Stimulated activated CD4-positive, alpha-beta T cell treated with anti-CD3 and anti-CD28 coated beads, Interleukin-15, amount 100 ng/mL, for 24 hours (primary cell): Measurements from ENCODE around the gene CHEK2.
"Not testable (repeated sequence)": the region's sequence is repeated elsewhere in the genome, so short reads cannot be mapped to it uniquely, and the experiment has no call there.

Source experiments
- DNase-seq: peaks from one replicate; pipeline ENCODE4 v3.0.0-alpha.2; 2020

Gene CHEK2

GRCh38 chr22:28741200-28741784 is 328 bp downstream of the CHEK2 start:
- no peak for DNase-seq

- DNase-seq, result not testable (repeated sequence)
Measured at GRCh38 chr22:28738876-28739275, 2.7 kb downstream of the CHEK2 start.

GRCh38 chr22:28737701-28738100 is 3.9 kb downstream of the CHEK2 start:
- no peak for DNase-seq

DNA sequence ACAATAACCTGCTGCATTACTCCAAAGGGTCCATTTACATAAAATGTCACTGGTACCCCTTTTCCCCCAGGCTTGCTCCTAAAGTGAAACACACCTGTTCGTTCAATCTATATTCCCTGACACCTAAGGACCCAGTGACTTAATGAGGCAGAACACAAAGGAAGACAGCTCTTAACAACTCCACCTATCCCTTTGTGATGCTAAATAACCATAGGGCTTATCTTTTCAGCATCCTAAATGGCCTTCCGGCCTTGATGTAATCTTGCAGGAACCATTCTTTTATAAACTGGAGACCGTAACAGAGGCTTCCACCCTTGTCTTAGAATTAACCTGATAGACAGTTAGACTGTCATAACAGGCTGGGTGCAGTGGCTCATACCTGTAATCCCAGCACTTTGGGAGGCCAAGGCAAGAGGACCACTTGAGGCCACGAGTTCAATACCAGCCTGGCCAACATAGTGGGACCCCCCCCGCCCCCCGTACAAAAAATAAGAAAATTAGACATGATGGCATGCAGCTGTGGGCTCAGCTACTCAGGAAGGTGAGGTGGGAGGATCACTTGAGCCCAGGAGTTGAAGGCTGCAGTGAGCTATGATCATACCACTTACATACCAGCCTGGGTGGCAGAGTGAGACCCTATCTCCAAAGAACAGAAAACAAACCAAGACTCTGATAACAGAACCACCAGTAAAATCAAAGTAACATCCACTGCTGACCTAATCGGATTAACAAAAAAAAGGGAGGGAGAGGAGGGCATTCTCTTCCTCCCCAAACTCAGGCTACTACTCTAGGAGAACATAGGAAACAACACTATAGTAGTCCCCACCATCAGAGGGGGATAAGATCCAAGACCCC is 5.1 kb downstream of the CHEK2 start:
- DNase-seq, result no peak

DNA sequence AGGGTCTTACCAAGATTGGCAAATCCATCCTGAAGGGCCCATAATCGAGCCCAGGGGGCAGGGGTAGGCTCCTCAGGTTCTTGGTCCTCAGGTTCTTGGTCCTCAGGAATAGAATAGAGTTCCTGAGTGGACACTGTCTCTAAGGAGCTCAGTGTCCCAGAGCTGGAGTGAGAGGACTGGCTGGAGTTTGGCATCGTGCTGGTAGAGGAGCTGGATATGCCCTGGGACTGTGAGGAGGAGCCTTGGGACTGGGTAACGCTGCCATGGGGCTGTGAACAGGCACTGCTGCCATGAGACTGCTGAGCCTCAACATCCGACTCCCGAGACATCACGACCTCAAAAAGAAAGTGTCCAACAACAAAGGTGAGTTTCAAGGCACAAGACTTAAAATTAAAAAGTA is 7.2 kb downstream of the CHEK2 start:
- no peak for DNase-seq

DNA sequence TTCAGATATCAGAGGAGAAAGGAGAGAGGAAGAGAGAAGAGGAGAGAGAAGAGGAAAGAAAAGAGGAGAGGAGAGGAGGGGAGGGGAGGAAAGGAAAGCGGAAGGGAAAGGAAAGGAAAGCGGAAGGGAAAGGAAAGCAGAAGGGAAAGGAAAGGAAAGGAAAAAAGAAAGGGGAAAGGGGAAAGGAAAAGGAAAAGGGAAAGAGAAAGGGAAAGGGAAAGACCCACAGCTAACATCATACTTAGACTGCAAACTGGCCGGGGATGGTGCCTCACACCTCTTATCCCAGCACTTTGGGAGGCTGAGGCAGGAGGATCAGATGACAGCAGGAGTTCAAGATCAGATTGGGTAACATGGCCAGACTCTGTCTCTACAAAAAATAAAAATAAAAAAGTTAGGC is 11.4 kb downstream of the CHEK2 start:
- DNase-seq, result no peak

- no peak for DNase-seq
Measured at GRCh38 chr22:28728621-28729313, 12.9 kb downstream of the CHEK2 start.

DNA sequence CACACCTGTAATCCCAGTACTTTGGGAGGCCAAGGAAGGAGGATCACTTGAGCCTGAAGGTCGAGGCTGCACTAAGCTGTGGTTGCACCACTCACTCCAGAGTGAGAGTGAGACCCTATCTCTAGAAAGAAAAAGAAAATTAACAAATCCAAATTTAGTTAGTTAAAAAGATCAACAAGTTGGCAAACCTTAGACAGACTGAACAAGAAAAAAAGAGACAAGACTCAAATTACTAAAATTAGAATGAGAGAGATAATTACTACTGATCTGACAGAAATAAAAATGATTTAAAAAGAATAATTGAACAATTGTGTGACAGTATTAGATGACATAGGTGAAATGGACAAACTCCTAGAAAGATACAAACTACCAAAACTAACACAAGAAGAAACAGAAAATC is 13.6 kb downstream of the CHEK2 start:
- no peak for DNase-seq

- DNase-seq, result no peak
Measured at GRCh38 chr22:28718044-28718443, 23.6 kb downstream of the CHEK2 start.

DNA sequence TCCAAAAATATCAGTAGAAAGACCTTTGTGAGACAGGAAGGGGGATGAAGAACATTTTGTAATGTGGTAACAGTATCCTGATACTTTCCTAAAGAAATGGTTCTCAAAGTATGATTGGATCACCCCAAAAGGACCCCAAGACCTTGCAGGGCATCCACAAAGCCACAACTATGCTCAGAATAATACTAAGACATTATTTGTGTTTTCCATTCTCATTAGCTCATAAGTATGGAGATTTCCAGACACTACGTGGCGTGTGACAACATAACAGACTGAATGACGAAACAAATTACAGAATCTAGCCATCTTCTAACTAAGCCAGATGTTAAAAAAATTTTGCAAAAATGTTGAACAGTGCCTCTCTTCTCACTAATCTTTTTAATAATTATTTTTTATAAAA is 24.9 kb downstream of the CHEK2 start:
- no peak for DNase-seq

GRCh38 chr22:28715611-28716010 is 26.0 kb downstream of the CHEK2 start:
- no peak for DNase-seq

GRCh38 chr22:28714043-28714628 is 27.5 kb downstream of the CHEK2 start:
- DNase-seq, result no peak

DNA sequence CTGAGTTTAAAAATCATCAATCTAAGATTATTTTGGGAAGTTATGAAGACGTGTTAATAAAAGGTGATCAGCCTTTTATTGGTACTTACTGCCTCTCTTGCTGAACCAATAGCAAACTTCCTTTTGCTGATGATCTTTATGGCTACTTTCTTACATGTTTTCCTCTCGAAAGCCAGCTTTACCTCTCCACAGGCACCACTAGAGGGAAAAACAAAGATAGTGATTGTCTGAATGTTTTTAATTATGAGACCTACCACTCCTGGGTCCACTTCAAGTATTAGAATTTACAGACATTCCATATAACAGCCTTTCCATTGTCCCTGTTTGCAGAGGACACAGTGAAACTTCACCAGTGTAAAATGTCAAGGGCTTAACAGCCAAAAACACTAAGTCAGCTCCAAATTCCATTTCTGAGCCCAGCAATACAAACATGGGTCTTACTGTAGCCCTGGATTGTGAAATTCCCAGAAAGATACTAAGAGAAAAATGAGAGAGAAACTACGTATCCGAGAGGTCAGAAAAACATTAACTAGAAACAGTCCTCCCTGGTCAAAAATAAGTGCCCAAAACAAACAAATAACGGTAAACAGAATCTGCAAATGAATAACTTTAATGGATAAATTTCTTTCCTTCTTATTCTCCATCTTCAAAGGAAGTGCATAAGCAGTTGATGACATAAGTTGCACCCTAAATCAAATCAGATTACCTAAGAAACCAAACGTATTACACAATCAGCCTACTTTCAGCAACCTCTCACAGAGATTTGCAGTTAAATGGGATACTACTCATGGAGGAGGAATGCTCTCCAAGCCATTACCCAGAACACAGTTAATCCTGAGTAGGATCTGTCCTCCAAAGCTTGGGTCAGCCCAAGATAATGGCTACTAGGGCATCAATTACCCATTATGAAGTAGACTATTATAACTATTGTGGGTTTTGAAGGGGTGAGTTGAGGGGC is 29.5 kb downstream of the CHEK2 start:
- DNase-seq, result no peak

- DNase-seq, result no peak
Measured at GRCh38 chr22:28711341-28711740, 30.3 kb downstream of the CHEK2 start.

DNA sequence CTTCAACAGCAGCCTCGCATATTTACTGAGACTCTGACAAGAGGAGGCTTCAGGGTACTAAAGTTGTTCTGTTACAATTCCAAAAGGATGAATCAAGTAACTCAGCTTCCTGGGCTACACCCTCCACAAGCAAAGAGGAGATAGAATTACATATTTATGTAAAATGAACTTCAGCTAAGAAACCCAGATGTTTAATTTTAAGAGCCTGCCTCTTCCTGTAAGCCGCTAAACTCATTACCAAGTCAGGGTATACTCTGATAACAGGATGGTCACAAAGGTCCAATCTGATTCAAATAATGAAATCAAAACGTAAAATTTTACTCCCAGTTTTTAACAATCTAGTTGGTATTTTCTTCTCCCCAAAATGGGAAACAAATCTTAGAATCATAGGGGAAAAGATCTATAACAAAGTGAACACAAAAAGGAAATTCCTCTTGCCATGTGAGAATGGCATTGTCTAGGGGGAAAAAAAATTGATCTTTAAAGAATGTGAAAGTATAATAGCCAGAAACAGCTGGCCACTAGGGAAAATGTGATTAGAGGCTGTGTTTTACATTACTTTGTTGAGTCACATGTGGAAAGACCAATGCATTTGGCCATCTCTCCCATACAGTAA is 30.9 kb downstream of the CHEK2 start:
- DNase-seq, result no peak

- DNase-seq, result no peak
Measured at GRCh38 chr22:28710107-28710506, 31.5 kb downstream of the CHEK2 start.

DNA sequence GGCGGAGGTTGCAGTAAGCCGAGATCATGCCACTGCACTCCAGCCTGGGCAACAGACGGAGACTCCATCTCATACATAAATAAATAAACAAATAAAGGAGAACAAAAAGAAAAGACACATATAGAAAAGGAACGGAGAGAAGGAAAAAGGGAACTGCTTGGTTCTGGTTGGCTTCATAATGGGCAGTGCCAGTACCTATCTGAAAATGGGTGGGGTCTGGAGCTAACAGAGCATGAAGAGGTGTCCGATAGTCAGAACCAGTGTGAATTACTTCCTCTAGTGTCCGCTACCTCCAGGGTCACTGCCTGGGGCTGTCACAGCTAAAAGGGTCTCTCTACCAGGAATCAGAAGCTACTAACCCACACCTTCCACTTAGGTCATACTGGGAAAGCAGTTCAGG is 34.8 kb downstream of the CHEK2 start:
- no peak for DNase-seq

DNA sequence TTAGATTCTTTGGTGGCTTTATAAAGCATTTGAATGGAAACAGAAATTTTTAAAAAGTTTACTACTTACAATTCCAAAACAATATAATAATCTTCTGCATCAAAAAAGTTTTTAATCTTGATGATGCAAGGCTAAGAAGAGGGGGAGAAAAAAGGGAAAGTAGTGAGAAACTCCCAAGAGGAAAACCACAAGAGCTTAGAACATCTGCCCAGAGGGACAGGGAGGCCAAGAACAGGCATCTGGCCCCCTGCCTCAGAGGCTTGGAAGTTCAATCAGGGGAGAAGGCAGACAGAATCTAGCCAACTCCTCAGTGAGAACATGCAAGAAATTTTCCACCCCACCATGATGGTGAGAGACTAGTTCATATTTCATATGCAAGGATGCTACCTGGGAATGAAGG is 38.2 kb downstream of the CHEK2 start:
- no peak for DNase-seq

GRCh38 chr22:28702891-28703290 is 38.7 kb downstream of the CHEK2 start:
- no peak for DNase-seq

DNA sequence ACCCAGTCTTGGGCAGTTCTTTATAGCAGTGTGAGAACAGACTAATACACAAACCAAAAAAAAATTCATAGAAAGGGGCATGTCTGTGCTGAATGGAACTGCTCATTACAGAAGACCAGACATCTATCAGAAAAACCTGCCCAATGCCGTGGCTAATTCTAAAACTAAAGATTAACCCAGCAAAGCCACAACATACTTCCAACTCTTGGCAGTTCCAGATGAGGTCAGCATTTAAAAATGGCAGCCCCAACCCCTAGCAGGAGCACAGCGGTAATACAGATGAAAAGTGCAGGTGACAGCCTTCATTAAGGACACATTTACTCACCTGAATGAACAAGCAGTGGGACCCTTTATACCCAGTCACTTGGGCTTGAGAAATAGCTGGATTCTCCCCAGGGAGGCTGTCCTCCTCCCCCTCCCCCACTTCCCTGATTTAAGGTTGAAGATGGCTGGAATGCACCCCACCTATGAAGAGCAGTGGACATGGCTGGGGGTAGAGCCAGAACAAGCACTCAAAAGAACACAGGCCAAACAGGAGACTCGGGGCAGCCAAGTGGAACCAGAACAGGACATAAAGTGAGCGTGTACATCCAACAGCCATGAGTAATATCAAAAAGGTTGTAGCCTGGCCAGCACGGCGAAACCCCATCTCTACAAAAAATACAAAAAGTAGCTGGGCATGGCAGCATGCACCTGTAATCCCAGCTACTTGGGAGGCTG is 48.4 kb downstream of the CHEK2 start:
- DNase-seq, result not testable (repeated sequence)

DNA sequence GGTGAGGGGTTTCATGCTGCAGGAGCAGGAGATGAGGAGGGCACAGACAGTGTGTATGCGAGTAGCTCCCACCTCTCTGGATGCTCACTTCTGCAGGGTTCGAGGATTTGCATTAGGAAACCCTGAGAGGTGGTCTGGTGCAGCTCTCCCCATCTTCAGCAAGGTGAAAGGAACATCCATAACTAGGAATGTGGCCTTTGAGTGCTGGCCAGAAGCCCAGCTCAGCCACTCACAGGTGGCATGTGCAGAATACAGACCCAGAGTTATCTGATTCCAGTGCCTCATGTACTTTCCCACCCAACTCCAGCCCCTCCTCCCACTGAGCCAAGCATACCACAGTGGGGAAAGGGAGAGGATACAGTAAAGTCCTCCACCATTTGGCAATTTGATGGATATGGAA is 51.8 kb downstream of the CHEK2 start:
- not testable (repeated sequence) for DNase-seq
